Neural cell (in vitro differentiated cells): ENCODE data around the gene FBXO10.

Experiments
- CTCF ChIP-seq: fragments of 450-650 bp; IDR thresholded peaks from 2 replicates; pipeline ENCODE4 v1.5.1; 2014; ENCODE audit warnings: antibody characterized with exemption, mild to moderate bottlenecking, moderate library complexity; ENCODE audit not compliant: poor library complexity, severe bottlenecking
- EP300 ChIP-seq: fragments of 450-650 bp; conservative IDR thresholded peaks from 2 replicates; pipeline ENCODE4 v1.6.1; 2014; ENCODE audit warnings: antibody characterized with exemption, mild to moderate bottlenecking, moderate library complexity; ENCODE audit not compliant: poor library complexity, severe bottlenecking
- EZH2 ChIP-seq: fragments of 200-600, 300-800 bp; shearing (Covaris generic), sonication (generic); IDR thresholded peaks from 2 replicates; pipeline ENCODE4 v1.6.1; 2014; ENCODE audit warnings: antibody characterized with exemption, low read length, borderline replicate concordance, mild to moderate bottlenecking; ENCODE audit not compliant: insufficient read depth, poor library complexity, severe bottlenecking
- MXI1 ChIP-seq: fragments of 450-650 bp; conservative IDR thresholded peaks from 2 replicates; pipeline ENCODE4 v1.6.1; 2014; ENCODE audit warnings: antibody characterized with exemption, mild to moderate bottlenecking; ENCODE audit not compliant: poor library complexity, severe bottlenecking
- POLR2AphosphoS5 ChIP-seq: IDR thresholded peaks from 2 replicates; pipeline ENCODE4 v1.6.1; 2012
- RAD21 ChIP-seq: fragments of 450-650 bp; conservative IDR thresholded peaks from 2 replicates; pipeline ENCODE4 v1.6.1; 2014; ENCODE audit warnings: antibody characterized with exemption, mild to moderate bottlenecking, moderate library complexity
- TAF1 ChIP-seq: IDR thresholded peaks from 2 replicates; pipeline ENCODE4 v1.6.1; 2012; ENCODE audit warnings: low read depth

DNA sequence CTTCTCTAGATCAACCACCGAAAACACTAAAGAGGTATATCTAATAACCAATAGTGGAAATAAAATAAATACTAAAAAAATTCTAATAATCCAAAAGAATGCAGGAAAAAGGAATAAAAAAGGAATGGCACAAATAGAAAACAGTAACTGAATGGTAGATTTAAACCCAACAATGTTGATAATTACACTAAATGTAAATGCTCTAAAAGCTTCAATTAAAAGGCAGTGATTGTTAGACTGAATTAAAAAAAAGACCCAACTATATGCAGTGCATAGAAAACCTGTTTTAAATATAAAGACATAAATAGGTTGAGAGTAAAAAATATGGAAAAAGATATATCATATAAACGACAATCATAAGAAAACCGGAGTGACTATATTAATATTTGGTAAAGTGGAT, 101.7 kb downstream of the FBXO10 start:
- no peak for TF ChIP-seq CTCF
- no peak for TF ChIP-seq POLR2AphosphoS5
- TF ChIP-seq EP300: no peak
- TF ChIP-seq EZH2: no peak
- no peak for TF ChIP-seq MXI1
- no peak for TF ChIP-seq TAF1
- TF ChIP-seq RAD21: no peak
